H9 (cell line): ENCODE data around the gene CTCF. TPM values are rescaled to one million over a fixed set of nuclear protein-coding genes. Genes with fewer than 3 reads are reported as not detected.

Experiments used
- DNase-seq: peaks from one replicate; pipeline ENCODE4 v3.0.0-alpha.2; 2017
- H2AFZ ChIP-seq: one replicate; pipeline ENCODE4 v1.6.1; 2013; ENCODE audit warnings: mild to moderate bottlenecking, low read length, control low read depth, moderate library complexity
- H2AK5ac ChIP-seq: 2 replicates; pipeline ENCODE4 v1.6.1; 2013; ENCODE audit warnings: low read length, control low read depth, mixed read lengths; ENCODE audit not compliant: insufficient read length
- H2BK120ac ChIP-seq: one replicate; pipeline ENCODE4 v1.6.1; 2013; ENCODE audit warnings: low read depth, mild to moderate bottlenecking, low read length, control low read depth, inconsistent platforms; ENCODE audit not compliant: poor library complexity, severe bottlenecking
- H2BK12ac ChIP-seq: 2 replicates; pipeline ENCODE4 v1.6.1; 2013; ENCODE audit warnings: low read length, control low read depth, mixed read lengths, low read depth; ENCODE audit not compliant: insufficient read length
- H2BK15ac ChIP-seq: 2 replicates; pipeline ENCODE4 v1.6.1; 2013; ENCODE audit warnings: low read depth, low read length, control low read depth
- H2BK20ac ChIP-seq: one replicate; pipeline ENCODE4 v1.6.1; 2013; ENCODE audit warnings: low read depth, mild to moderate bottlenecking, low read length, control low read depth, inconsistent platforms; ENCODE audit not compliant: poor library complexity, severe bottlenecking
- H2BK5ac ChIP-seq: 2 replicates; pipeline ENCODE4 v1.6.1; 2013; ENCODE audit warnings: low read length, control low read depth, mixed read lengths; ENCODE audit not compliant: insufficient read length
- H3K14ac ChIP-seq: 2 replicates; pipeline ENCODE4 v1.6.1; 2013; ENCODE audit warnings: low read length, control low read depth; ENCODE audit not compliant: insufficient read depth
- H3K18ac ChIP-seq: 2 replicates; pipeline ENCODE4 v1.6.1; 2013; ENCODE audit warnings: low read depth, mild to moderate bottlenecking, mixed read lengths, low read length, control low read depth; ENCODE audit not compliant: insufficient read length
- H3K23ac ChIP-seq: 2 replicates; pipeline ENCODE4 v1.6.1; 2013; ENCODE audit warnings: low read length, control low read depth, mixed read lengths, low read depth; ENCODE audit not compliant: insufficient read length
- H3K23me2 ChIP-seq: 2 replicates; pipeline ENCODE4 v1.6.1; 2013; ENCODE audit warnings: low read depth, mild to moderate bottlenecking, mixed read lengths, low read length, control low read depth; ENCODE audit not compliant: insufficient read length, poor library complexity, severe bottlenecking
- H3K27ac ChIP-seq: 2 replicates; pipeline ENCODE4 v1.5.1; 2013; ENCODE audit warnings: low read length, control low read depth, mixed read lengths, low read depth; ENCODE audit not compliant: insufficient read length
- H3K27me3 ChIP-seq: 2 replicates; pipeline ENCODE4 v1.6.1; 2013; ENCODE audit warnings: low read length, control low read depth, inconsistent platforms; ENCODE audit not compliant: insufficient read depth
- H3K4ac ChIP-seq: 2 replicates; pipeline ENCODE4 v1.6.1; 2013; ENCODE audit warnings: low read depth, mild to moderate bottlenecking, control low read depth, inconsistent platforms, low read length, moderate library complexity
- H3K4me1 ChIP-seq: 2 replicates; pipeline ENCODE4 v1.6.1; 2013; ENCODE audit warnings: low read length, control low read depth, inconsistent platforms; ENCODE audit not compliant: insufficient read depth
- H3K4me2 ChIP-seq: 2 replicates; pipeline ENCODE4 v1.6.1; 2013; ENCODE audit warnings: low read length, control low read depth, mixed read lengths; ENCODE audit not compliant: insufficient read length, insufficient read depth
- H3K56ac ChIP-seq: 2 replicates; pipeline ENCODE4 v1.6.1; 2013; ENCODE audit warnings: low read depth, mild to moderate bottlenecking, mixed read lengths, low read length, control low read depth; ENCODE audit not compliant: insufficient read length
- H3K79me1 ChIP-seq: 2 replicates; pipeline ENCODE4 v1.6.1; 2013; ENCODE audit warnings: low read depth, mild to moderate bottlenecking, moderate library complexity, low read length, control low read depth, inconsistent platforms; ENCODE audit not compliant: insufficient read depth, poor library complexity, severe bottlenecking
- H3K79me2 ChIP-seq: 2 replicates; pipeline ENCODE4 v1.6.1; 2013; ENCODE audit warnings: low read length, control low read depth, inconsistent platforms; ENCODE audit not compliant: insufficient read depth
- H3K9ac ChIP-seq: 2 replicates; pipeline ENCODE4 v1.6.1; 2013; ENCODE audit warnings: low read length, control low read depth, mixed read lengths; ENCODE audit not compliant: insufficient read length; ENCODE audit errors: extremely low read depth
- H3K9me3 ChIP-seq: one replicate; pipeline ENCODE4 v1.6.1; 2013; ENCODE audit warnings: low read depth, low read length, inconsistent platforms; ENCODE audit not compliant: control insufficient read depth
- H3T11ph ChIP-seq: one replicate; pipeline ENCODE4 v1.6.1; 2013; ENCODE audit warnings: mild to moderate bottlenecking, low read length, control low read depth, inconsistent platforms
- H4K20me1 ChIP-seq: one replicate; pipeline ENCODE4 v1.6.1; 2013; ENCODE audit not compliant: control insufficient read depth, insufficient read length, insufficient read depth
- H4K5ac ChIP-seq: 2 replicates; pipeline ENCODE4 v1.6.1; 2013; ENCODE audit warnings: low read depth, mild to moderate bottlenecking, mixed read lengths, low read length, control low read depth; ENCODE audit not compliant: insufficient read length
- H4K8ac ChIP-seq: replicated peaks from 2 replicates; pipeline ENCODE4 v1.6.1; 2013; ENCODE audit warnings: low read length, control low read depth, mixed read lengths, low read depth; ENCODE audit not compliant: insufficient read length
- H4K91ac ChIP-seq: 2 replicates; pipeline ENCODE4 v1.6.1; 2013; ENCODE audit warnings: low read depth, mild to moderate bottlenecking, moderate library complexity, mixed read lengths, low read length, control low read depth; ENCODE audit not compliant: insufficient read length
- H3K27ac Mint-ChIP-seq, 3 experiments: 2 replicates in 2 of 3; 3 replicates in 1 of 3; pipeline ENCODE4 v1.8.0; 2020 to 2021; ENCODE audit warnings: mixed read lengths in 3 of 3, mild to moderate bottlenecking in 1 of 3, moderate library complexity in 1 of 3
- H3K27me3 Mint-ChIP-seq: 2 replicates; pipeline ENCODE4 v1.8.0; 2021; ENCODE audit warnings: low read depth, mild to moderate bottlenecking, moderate library complexity, mixed read lengths
- H3K36me3 Mint-ChIP-seq, 3 experiments: 2 replicates in 2 of 3; 3 replicates in 1 of 3; pipeline ENCODE4 v1.8.0; 2020 to 2021; ENCODE audit warnings: low read depth in 3 of 3, mixed read lengths in 3 of 3; ENCODE audit not compliant: insufficient read depth in 1 of 3
- H3K4me1 Mint-ChIP-seq, 2 experiments: 2 replicates each; pipeline ENCODE4 v1.8.0; 2020; ENCODE audit warnings: mixed read lengths in 2 of 2
- H3K4me3 Mint-ChIP-seq, 2 experiments: 2 replicates in 1 of 2; 3 replicates in 1 of 2; pipeline ENCODE4 v1.8.0; 2020 to 2021; ENCODE audit warnings: mild to moderate bottlenecking in 2 of 2, mixed read lengths in 2 of 2, moderate library complexity in 1 of 2
- H3K9me3 Mint-ChIP-seq, 2 experiments: 2 replicates in 1 of 2; 3 replicates in 1 of 2; pipeline ENCODE4 v1.8.0; 2020; ENCODE audit warnings: mild to moderate bottlenecking in 2 of 2, mixed read lengths in 2 of 2, moderate library complexity in 1 of 2
- WGBS: extraction: QIAGEN DNeasy Blood & Tissue Kit; methylation state at CpG from one replicate; pipeline ENCODE4 v1.1.7; 2013; ENCODE audit warnings: missing lambda C conversion rate, low lambda C conversion rate, mixed read lengths; ENCODE audit not compliant: insufficient read length; ENCODE audit errors: extremely low coverage; 5-methylcytosine and 5-hydroxymethylcytosine counted together
- total RNA-seq: library from RNA; stranded (reverse); gene quantifications from 2 replicates; pipeline ENCODE4 v1.2.1, GENCODE V29; 2021
- TF ChIP-seq, protein P1 (sequence below): fragments of 200-600 bp; sonication (generic); conservative IDR thresholded peaks from 3 replicates; pipeline ENCODE4 v1.8.0; 2021; ENCODE audit warnings: antibody characterized with exemption, mild to moderate bottlenecking

CTCF gene
- total RNA-seq, 1 experiment from 2014 or later = 87.3 TPM

GRCh38 chr16:67659675-67660563, 97.6 kb downstream of the CTCF start, which contains the start of gene ACD:
Gene ACD, minus strand, starts transcription at chr16:67660260. Its CDS starts 40 bp downstream, at chr16:67660220.
- peak within 1 kb of the TSS; percentile 57 for H3K4me2 ChIP-seq
- H3K4ac ChIP-seq = no peak within 1 kb of the TSS
- H3K27ac Mint-ChIP-seq = peak within 1 kb of the TSS; percentile 79 to 98 (median 98); a peak in 6 of 7 replicates
- H2BK120ac ChIP-seq = no peak within 1 kb of the TSS
- peak within 1 kb of the TSS; percentile 29 for H3K18ac ChIP-seq
- no peak within 1 kb of the TSS for H2BK5ac ChIP-seq
- peaks cover 12 to 32% (median 14%) of the 10 kb centered on the region in 3 experiments for H3K36me3 Mint-ChIP-seq
- peak within 1 kb of the TSS; percentile 56 for H3K9ac ChIP-seq
- H3K79me2 ChIP-seq = no peaks in the 10 kb centered on the region
- no peaks in the 10 kb centered on the region for H3K79me1 ChIP-seq
- H4K8ac ChIP-seq = no peak within 1 kb of the TSS
- H3K23ac ChIP-seq = no peak within 1 kb of the TSS
- peaks cover 11 to 22% of the 10 kb centered on the region in 2 experiments for H3K4me1 Mint-ChIP-seq
- H4K91ac ChIP-seq = no peak within 1 kb of the TSS
- no peaks in the 10 kb centered on the region for H4K20me1 ChIP-seq
- no peaks in the 10 kb centered on the region for H3K9me3 ChIP-seq
- peak; percentile 89 for DNase-seq
- H3K4me3 Mint-ChIP-seq = peak within 1 kb of the TSS; percentile 85 to 94
- H3K27me3 Mint-ChIP-seq = peaks cover under 1% of the 10 kb centered on the region
- no peaks in the 10 kb centered on the region; a peak in 1 of 5 replicates for H3K9me3 Mint-ChIP-seq
- no peak within 1 kb of the TSS for H2AFZ ChIP-seq
- H3K56ac ChIP-seq = no peak within 1 kb of the TSS
- H2BK20ac ChIP-seq = no peak within 1 kb of the TSS
- no CpG with 5 or more reads among the region's 83 CpGs for WGBS
- H3K27me3 ChIP-seq = no peaks in the 10 kb centered on the region
- H3K23me2 ChIP-seq = peaks cover 11% of the 10 kb centered on the region
- H2AK5ac ChIP-seq = no peak within 1 kb of the TSS
- H2BK15ac ChIP-seq = no peak within 1 kb of the TSS; the same call in 1 of the 2 replicates
- H3K27ac ChIP-seq = no peak within 1 kb of the TSS
- H3K4me1 ChIP-seq = no peaks in the 10 kb centered on the region
- H2BK12ac ChIP-seq = no peak within 1 kb of the TSS
- no peak within 1 kb of the TSS for H4K5ac ChIP-seq
- TF ChIP-seq, protein P1, sequence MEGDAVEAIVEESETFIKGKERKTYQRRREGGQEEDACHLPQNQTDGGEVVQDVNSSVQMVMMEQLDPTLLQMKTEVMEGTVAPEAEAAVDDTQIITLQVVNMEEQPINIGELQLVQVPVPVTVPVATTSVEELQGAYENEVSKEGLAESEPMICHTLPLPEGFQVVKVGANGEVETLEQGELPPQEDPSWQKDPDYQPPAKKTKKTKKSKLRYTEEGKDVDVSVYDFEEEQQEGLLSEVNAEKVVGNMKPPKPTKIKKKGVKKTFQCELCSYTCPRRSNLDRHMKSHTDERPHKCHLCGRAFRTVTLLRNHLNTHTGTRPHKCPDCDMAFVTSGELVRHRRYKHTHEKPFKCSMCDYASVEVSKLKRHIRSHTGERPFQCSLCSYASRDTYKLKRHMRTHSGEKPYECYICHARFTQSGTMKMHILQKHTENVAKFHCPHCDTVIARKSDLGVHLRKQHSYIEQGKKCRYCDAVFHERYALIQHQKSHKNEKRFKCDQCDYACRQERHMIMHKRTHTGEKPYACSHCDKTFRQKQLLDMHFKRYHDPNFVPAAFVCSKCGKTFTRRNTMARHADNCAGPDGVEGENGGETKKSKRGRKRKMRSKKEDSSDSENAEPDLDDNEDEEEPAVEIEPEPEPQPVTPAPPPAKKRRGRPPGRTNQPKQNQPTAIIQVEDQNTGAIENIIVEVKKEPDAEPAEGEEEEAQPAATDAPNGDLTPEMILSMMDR = no peak
- 0 out of 2 replicates have a peak within 1 kb of the TSS, but pooled peaks have one; percentile 54 for H3K14ac ChIP-seq
- H3T11ph ChIP-seq = no peak within 1 kb of the TSS
